Smooth muscle cell (in vitro differentiated cells): ENCODE results near the gene YDJC. TPM values are rescaled to one million over a fixed set of nuclear protein-coding genes. Genes with fewer than 3 reads are reported as not detected.
"Not testable (repeated sequence)": the region's sequence is repeated elsewhere in the genome, so short reads cannot be mapped to it uniquely, and the experiment has no call there.

Experiments used
- DNase-seq: peaks from one replicate; lab custom pipeline; 2025; ENCODE audit not compliant: unreplicated experiment; lab: John Stamatoyannopoulos, UW
- H2AFZ ChIP-seq: fragments of 200-600 bp; sonication (generic); 2 replicates; pipeline ENCODE4 v1.6.0; 2016; ENCODE audit warnings: antibody characterized with exemption, low read depth, mild to moderate bottlenecking
- H3F3A ChIP-seq: fragments of 200-600 bp; sonication (generic); 2 replicates; pipeline ENCODE4 v1.6.0; 2017; ENCODE audit warnings: antibody characterized with exemption, low read depth
- H3K27ac ChIP-seq: fragments of 200-600 bp; sonication (generic); 2 replicates; pipeline ENCODE4 v1.5.1; 2016; ENCODE audit warnings: low read depth, mild to moderate bottlenecking
- H3K27me3 ChIP-seq: fragments of 200-600 bp; sonication (generic); 2 replicates; pipeline ENCODE4 v1.6.1; 2016; ENCODE audit warnings: low read depth, mild to moderate bottlenecking
- H3K36me3 ChIP-seq: fragments of 200-600 bp; sonication (generic); 2 replicates; pipeline ENCODE4 v1.5.1; 2016; ENCODE audit warnings: low read depth
- H3K4me1 ChIP-seq: fragments of 200-600 bp; sonication (generic); 2 replicates; pipeline ENCODE4 v1.5.1; 2016; ENCODE audit warnings: low read depth
- H3K4me2 ChIP-seq: fragments of 200-600 bp; sonication (generic); 2 replicates; pipeline ENCODE4 v1.6.0; 2016; ENCODE audit warnings: mild to moderate bottlenecking
- H3K4me3 ChIP-seq: fragments of 200-600 bp; sonication (generic); 2 replicates; pipeline ENCODE4 v1.5.1; 2016; ENCODE audit warnings: mild to moderate bottlenecking
- H3K79me2 ChIP-seq: fragments of 200-600 bp; sonication (generic); 2 replicates; pipeline ENCODE4 v1.6.0; 2016; ENCODE audit warnings: low read depth, mild to moderate bottlenecking
- H3K9ac ChIP-seq: fragments of 200-600 bp; sonication (generic); 2 replicates; pipeline ENCODE4 v1.6.0; 2016; ENCODE audit warnings: low read depth
- H3K9me3 ChIP-seq: fragments of 200-600 bp; sonication (generic); replicated peaks from 2 replicates; pipeline ENCODE4 v1.5.1; 2016; ENCODE audit warnings: low read depth
- H4K20me1 ChIP-seq: fragments of 200-600 bp; sonication (generic); 2 replicates; pipeline ENCODE4 v1.6.0; 2016; ENCODE audit warnings: low read depth
- CTCF ChIP-seq: fragments of 200-600 bp; sonication (generic); IDR thresholded peaks from 2 replicates; pipeline ENCODE4 v1.5.1; 2017; ENCODE audit warnings: borderline replicate concordance, mild to moderate bottlenecking, antibody characterized with exemption; ENCODE audit not compliant: insufficient read depth, poor library complexity, severe bottlenecking
- WGBS: methylation state at CpG from one replicate; pipeline ENCODE4 v1.1.7; 2016; ENCODE audit warnings: low lambda C conversion rate; 5-methylcytosine and 5-hydroxymethylcytosine counted together
- polyA plus RNA-seq: library from polyadenylated mRNA; unstranded; fragments of >200 nt; fragmentation: Nextera tagmentation; extraction: Ambion mirVana; gene quantifications from 2 replicates; pipeline ENCODE4 v1.2.1, GENCODE V29; 2016
- total RNA-seq: library from RNA; depleted of rRNA; stranded (reverse); fragments of >200 nt; gene quantifications from 2 replicates; pipeline ENCODE4 v1.2.3, GENCODE V29; 2014

YDJC gene
- total and polyA plus RNA-seq, 2 experiments from 2014 or later: 15.2 to 19.3 TPM

- no peak for DNase-seq
Measured at GRCh38 chr22:21585389-21585788, 44.4 kb downstream of the YDJC start.

GRCh38 chr22:21582801-21583740 lies 46.8 kb downstream of the YDJC start:
- Histone ChIP-seq H3K4me2 (no peak overlapping the region), H4K20me1 (peaks cover 100% of the 10 kb centered on the region)
- no peak for DNase-seq

More at GRCh38 chr22:21585389-21585788, 44.4 kb downstream of the YDJC start:
- no peaks in the 10 kb centered on the region for H3K27me3 ChIP-seq
- no peaks in the 10 kb centered on the region for H3K36me3 ChIP-seq
- no peaks in the 10 kb centered on the region for H3F3A ChIP-seq
- H3K4me2 ChIP-seq: no peak overlapping the region
- 96% methylated on average over 2 of the region's 2 CpGs for WGBS
- TF ChIP-seq CTCF: no peak
- H3K9ac ChIP-seq: no peak overlapping the region
- no peaks in the 10 kb centered on the region for H3K4me1 ChIP-seq
- H4K20me1 ChIP-seq: peaks cover 100% of the 10 kb centered on the region
- H3K4me3 ChIP-seq: no peak overlapping the region
- H3K9me3 ChIP-seq: no peaks in the 10 kb centered on the region
- H3K79me2 ChIP-seq: peaks cover 100% of the 10 kb centered on the region
- H3K27ac ChIP-seq: no peak overlapping the region
- no peak overlapping the region for H2AFZ ChIP-seq

GRCh38 chr22:21581009-21581713 lies 48.7 kb downstream of the YDJC start:
- not testable (repeated sequence) for H2AFZ ChIP-seq, DNase-seq, H3K9me3 ChIP-seq, H3K9ac ChIP-seq, H3K27ac ChIP-seq, H3K27me3 ChIP-seq, H3K36me3 ChIP-seq, H3K4me2 ChIP-seq, H3K4me1 ChIP-seq, H3K4me3 ChIP-seq, H3F3A ChIP-seq
- WGBS: 97% methylated on average over 10 of the region's 10 CpGs
- peaks cover 100% of the 10 kb centered on the region for H4K20me1 ChIP-seq
- H3K79me2 ChIP-seq: peaks cover 100% of the 10 kb centered on the region

More at GRCh38 chr22:21582801-21583740, 46.8 kb downstream of the YDJC start:
- Histone ChIP-seq H3F3A (no peaks in the 10 kb centered on the region), H3K27ac (no peak overlapping the region), H2AFZ (no peak overlapping the region), H3K9ac (no peak overlapping the region), H3K9me3 (no peaks in the 10 kb centered on the region), H3K4me1 (no peaks in the 10 kb centered on the region), H3K79me2 (peaks cover 100% of the 10 kb centered on the region), H3K27me3 (no peaks in the 10 kb centered on the region), H3K36me3 (no peaks in the 10 kb centered on the region), H3K4me3 (no peak overlapping the region)
- TF ChIP-seq CTCF: no peak
- WGBS: 97% methylated on average over 10 of the region's 10 CpGs

- H3K4me2 ChIP-seq, H3K4me1 ChIP-seq, H3K9me3 ChIP-seq, H3K4me3 ChIP-seq, H3K9ac ChIP-seq, DNase-seq, H3F3A ChIP-seq, H3K27me3 ChIP-seq, H3K36me3 ChIP-seq, H3K27ac ChIP-seq, H2AFZ ChIP-seq: not testable (repeated sequence)
- Histone ChIP-seq H4K20me1 (peaks cover 100% of the 10 kb centered on the region), H3K79me2 (peaks cover 100% of the 10 kb centered on the region)
- WGBS: 98% methylated on average over 9 of the region's 9 CpGs
Measured at GRCh38 chr22:21580623-21581007, 49.2 kb downstream of the YDJC start.
